ENCODE measurements around the gene FLT3LG.

Gene FLT3LG

GRCh38 chr19:49488046-49488862 is 14.2 kb downstream of the FLT3LG start:
- TF ChIP-seq TAF1 (IDR thresholded peaks at IDR 0.05; ENCODE audit: borderline replicate concordance, insufficient read depth, low read length) (peak; percentile 65; the same call in 1 of the 2 replicates), POLR2AphosphoS5 (IDR thresholded peaks at IDR 0.05; ENCODE audit: low read depth, low read length) (peak; percentile 39; the same call in 1 of the 2 replicates), SIN3A (IDR thresholded peaks at IDR 0.05; ENCODE audit: borderline replicate concordance, insufficient read depth, low read length) (peak; percentile 42; the same call in 1 of the 2 replicates), FOXP2 (optimal IDR thresholded peaks at IDR 0.05; ENCODE audit: borderline replicate concordance, extremely low read depth, extremely low read length, insufficient read depth) (no peak), REST (IDR thresholded peaks at IDR 0.05; ENCODE audit: insufficient read depth in 1 of 2, low read depth in 2 of 2, low read length in 2 of 2) (no peak)

GRCh38 chr19:49488863-49489537 is 15.0 kb downstream of the FLT3LG start:
- no peak for TF ChIP-seq POLR2AphosphoS5 (IDR thresholded peaks at IDR 0.05; ENCODE audit: low read depth, low read length)
- TF ChIP-seq TAF1 (IDR thresholded peaks at IDR 0.05; ENCODE audit: borderline replicate concordance, insufficient read depth, low read length), result 0 out of 2 replicates have a peak, but pooled peaks have one; percentile 47
- no peak for TF ChIP-seq FOXP2 (optimal IDR thresholded peaks at IDR 0.05; ENCODE audit: borderline replicate concordance, extremely low read depth, extremely low read length, insufficient read depth)
- no peak for TF ChIP-seq REST (IDR thresholded peaks at IDR 0.05; ENCODE audit: insufficient read depth in 1 of 2, low read depth in 2 of 2, low read length in 2 of 2)

GRCh38 chr19:49489601-49490167 is 15.7 kb downstream of the FLT3LG start:
- TF ChIP-seq TAF1 (IDR thresholded peaks at IDR 0.05; ENCODE audit: borderline replicate concordance, insufficient read depth, low read length) (no peak), POLR2AphosphoS5 (IDR thresholded peaks at IDR 0.05; ENCODE audit: low read depth, low read length) (peak; percentile 93)

GRCh38 chr19:49490287-49491029 is 16.4 kb downstream of the FLT3LG start:
- TF ChIP-seq REST (IDR thresholded peaks at IDR 0.05; ENCODE audit: insufficient read depth in 1 of 2, low read depth in 2 of 2, low read length in 2 of 2) (no peak), FOXP2 (optimal IDR thresholded peaks at IDR 0.05; ENCODE audit: borderline replicate concordance, extremely low read depth, extremely low read length, insufficient read depth) (no peak), POLR2AphosphoS5 (IDR thresholded peaks at IDR 0.05; ENCODE audit: low read depth, low read length) (no peak; the same call in 1 of the 2 replicates), TAF1 (IDR thresholded peaks at IDR 0.05; ENCODE audit: borderline replicate concordance, insufficient read depth, low read length) (no peak), SIN3A (IDR thresholded peaks at IDR 0.05; ENCODE audit: borderline replicate concordance, insufficient read depth, low read length) (no peak)
